GM12864 (cell line): Measurements from ENCODE around the gene CTNNA3.

Experiments
- DNase-seq: peaks from one replicate; pipeline ENCODE4 v3.0.0-alpha.2; 2011; ENCODE audit warnings: low read depth
- H3K4me3 ChIP-seq: 2 replicates; pipeline ENCODE4 v1.5.1; 2011; ENCODE audit warnings: mild to moderate bottlenecking, low read depth, low read length, control low read depth
- TF ChIP-seq, protein P1 (sequence below): IDR thresholded peaks from 2 replicates; pipeline ENCODE4 v1.5.1; 2011; ENCODE audit warnings: low read depth, mild to moderate bottlenecking, moderate library complexity, low read length, control low read depth, inconsistent platforms; ENCODE audit errors: missing control alignments

Gene CTNNA3

DNA sequence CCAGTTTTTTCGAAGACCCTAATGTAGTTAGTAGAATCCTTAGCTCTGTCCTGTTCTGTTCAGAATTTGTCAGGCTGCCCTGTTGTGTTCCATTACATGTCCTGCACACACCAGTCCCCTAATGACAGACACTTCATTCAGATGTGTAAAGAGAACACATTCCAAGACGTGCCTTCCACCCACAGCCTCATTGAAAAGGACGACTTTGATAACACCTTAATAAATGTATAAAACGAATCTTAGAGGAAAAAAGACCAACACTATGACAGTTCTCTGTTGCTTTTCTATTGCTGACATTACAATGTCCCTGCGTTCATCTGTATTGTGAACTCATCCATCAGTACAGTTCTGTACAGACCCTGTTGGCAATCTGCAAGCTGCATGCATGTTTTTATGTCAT is 766.6 kb downstream of the CTNNA3 start:
- TF ChIP-seq, protein P1, sequence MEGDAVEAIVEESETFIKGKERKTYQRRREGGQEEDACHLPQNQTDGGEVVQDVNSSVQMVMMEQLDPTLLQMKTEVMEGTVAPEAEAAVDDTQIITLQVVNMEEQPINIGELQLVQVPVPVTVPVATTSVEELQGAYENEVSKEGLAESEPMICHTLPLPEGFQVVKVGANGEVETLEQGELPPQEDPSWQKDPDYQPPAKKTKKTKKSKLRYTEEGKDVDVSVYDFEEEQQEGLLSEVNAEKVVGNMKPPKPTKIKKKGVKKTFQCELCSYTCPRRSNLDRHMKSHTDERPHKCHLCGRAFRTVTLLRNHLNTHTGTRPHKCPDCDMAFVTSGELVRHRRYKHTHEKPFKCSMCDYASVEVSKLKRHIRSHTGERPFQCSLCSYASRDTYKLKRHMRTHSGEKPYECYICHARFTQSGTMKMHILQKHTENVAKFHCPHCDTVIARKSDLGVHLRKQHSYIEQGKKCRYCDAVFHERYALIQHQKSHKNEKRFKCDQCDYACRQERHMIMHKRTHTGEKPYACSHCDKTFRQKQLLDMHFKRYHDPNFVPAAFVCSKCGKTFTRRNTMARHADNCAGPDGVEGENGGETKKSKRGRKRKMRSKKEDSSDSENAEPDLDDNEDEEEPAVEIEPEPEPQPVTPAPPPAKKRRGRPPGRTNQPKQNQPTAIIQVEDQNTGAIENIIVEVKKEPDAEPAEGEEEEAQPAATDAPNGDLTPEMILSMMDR, result no peak
- DNase-seq, result no peak
- no peak overlapping the region for H3K4me3 ChIP-seq

DNA sequence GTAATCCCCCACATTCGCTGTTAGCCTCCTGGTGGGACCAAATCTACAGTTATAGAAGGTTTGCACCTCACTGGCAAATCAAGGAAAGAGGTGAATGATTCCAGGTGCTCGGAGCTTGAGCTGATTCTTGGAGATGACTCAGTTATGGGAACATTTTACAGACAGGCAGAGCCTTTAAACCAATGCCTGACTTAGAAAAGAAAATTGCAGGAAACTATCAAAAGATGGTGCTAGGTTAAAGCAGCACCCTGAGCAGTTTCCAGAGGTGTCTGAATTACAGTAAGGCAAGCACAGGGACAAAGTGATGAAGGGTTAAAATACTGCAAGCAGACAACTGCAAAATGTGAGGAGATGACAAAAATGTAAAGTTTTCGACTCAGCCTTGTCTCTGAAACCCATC is 767.2 kb downstream of the CTNNA3 start:
- no peak for DNase-seq
- TF ChIP-seq, protein P1, result no peak
- H3K4me3 ChIP-seq, result no peak overlapping the region

DNA sequence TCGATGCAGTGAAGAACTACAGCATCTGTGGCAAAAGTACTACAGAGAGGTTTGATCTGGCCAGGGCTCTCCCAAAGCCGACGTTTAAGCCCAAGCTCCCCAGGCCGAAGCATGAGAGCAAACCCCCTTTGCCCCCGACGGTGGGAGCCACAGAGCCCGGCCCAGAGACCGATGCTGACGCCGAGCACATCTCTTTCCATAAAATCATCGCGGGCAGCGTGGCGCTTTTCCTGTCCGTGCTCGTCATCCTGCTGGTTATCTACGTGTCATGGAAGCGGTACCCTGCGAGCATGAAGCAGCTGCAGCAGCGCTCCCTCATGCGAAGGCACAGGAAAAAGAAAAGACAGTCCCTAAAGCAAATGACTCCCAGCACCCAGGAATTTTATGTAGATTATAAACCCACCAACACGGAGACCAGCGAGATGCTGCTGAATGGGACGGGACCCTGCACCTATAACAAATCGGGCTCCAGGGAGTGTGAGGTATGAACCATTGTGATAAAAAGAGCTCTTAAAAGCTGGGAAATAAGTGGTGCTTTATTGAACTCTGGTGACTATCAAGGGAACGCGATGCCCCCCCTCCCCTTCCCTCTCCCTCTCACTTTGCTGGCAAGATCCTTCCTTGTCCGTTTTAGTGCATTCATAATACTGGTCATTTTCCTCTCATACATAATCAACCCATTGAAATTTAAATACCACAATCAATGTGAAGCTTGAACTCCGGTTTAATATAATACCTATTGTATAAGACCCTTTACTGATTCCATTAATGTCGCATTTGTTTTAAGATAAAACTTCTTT is 767.8 kb downstream of the CTNNA3 start:
- DNase-seq, result no peak
- TF ChIP-seq, protein P1, result no peak
- H3K4me3 ChIP-seq, result no peak overlapping the region

GRCh38 chr10:66927251-66927935 is 768.6 kb downstream of the CTNNA3 start:
- DNase-seq, result no peak
- H3K4me3 ChIP-seq, result no peak overlapping the region
- TF ChIP-seq, protein P1, result no peak

GRCh38 chr10:66926841-66927240 is 769.2 kb downstream of the CTNNA3 start:
- DNase-seq, result no peak
- TF ChIP-seq, protein P1, result no peak
- H3K4me3 ChIP-seq, result no peak overlapping the region

DNA sequence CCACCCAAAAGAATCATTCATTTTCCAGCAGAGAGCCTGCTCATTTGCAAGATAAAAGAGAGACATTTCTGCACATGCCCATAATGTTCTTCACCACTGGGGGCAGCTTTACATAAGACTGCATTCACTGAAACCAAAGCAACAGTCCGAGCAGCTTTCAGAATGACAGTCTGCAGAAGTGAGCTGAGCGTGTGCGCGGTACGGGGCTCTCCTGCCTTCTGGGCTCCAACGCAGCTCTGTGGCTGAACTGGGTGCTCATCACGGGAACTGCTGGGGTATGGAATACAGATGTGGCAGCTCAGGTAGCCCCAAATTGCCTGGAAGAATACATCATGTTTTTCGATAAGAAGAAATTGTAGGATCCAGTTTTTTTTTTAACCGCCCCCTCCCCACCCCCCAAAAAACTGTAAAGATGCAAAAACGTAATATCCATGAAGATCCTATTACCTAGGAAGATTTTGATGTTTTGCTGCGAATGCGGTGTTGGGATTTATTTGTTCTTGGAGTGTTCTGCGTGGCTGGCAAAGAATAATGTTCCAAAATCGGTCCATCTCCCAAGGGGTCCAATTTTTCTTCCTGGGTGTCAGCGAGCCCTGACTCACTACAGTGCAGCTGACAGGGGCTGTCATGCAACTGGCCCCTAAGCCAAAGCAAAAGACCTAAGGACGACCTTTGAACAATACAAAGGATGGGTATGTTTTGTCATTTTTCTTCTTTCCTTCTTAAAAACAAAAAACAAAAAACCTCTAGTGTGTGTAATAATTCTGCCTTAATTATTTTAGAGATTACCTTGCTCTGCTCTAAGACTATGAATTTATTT is 769.9 kb downstream of the CTNNA3 start, which contains the start of gene LRRTM3:
TSS of gene LRRTM3 (plus strand) at position 141 of the 820 bp plus-strand sequence.
- TF ChIP-seq, protein P1, result peak; percentile 77
- DNase-seq, result peak; percentile 48
- no peak within 1 kb of the TSS for H3K4me3 ChIP-seq
